ENCODE measurements around the gene CDK5.

The CDK5 gene

GRCh38 chr7:151013356-151013732 lies 44.4 kb downstream of the CDK5 start:
- TF ChIP-seq FOXP2 (optimal IDR thresholded peaks at IDR 0.05; ENCODE audit: borderline replicate concordance, extremely low read depth, extremely low read length, insufficient read depth) (no peak), POLR2AphosphoS5 (IDR thresholded peaks at IDR 0.05; ENCODE audit: low read depth, low read length) (no peak), REST (IDR thresholded peaks at IDR 0.05; ENCODE audit: insufficient read depth in 1 of 2, low read depth in 2 of 2, low read length in 2 of 2) (no peak), SIN3A (IDR thresholded peaks at IDR 0.05; ENCODE audit: borderline replicate concordance, insufficient read depth, low read length) (no peak)

GRCh38 chr7:151012911-151013347 lies 44.8 kb downstream of the CDK5 start:
- TF ChIP-seq REST (IDR thresholded peaks at IDR 0.05; ENCODE audit: insufficient read depth in 1 of 2, low read depth in 2 of 2, low read length in 2 of 2) (no peak), TAF1 (IDR thresholded peaks at IDR 0.05; ENCODE audit: borderline replicate concordance, insufficient read depth, low read length) (no peak), SIN3A (IDR thresholded peaks at IDR 0.05; ENCODE audit: borderline replicate concordance, insufficient read depth, low read length) (no peak), POLR2AphosphoS5 (IDR thresholded peaks at IDR 0.05; ENCODE audit: low read depth, low read length) (no peak), FOXP2 (optimal IDR thresholded peaks at IDR 0.05; ENCODE audit: borderline replicate concordance, extremely low read depth, extremely low read length, insufficient read depth) (no peak)

- TF ChIP-seq SIN3A (IDR thresholded peaks at IDR 0.05; ENCODE audit: borderline replicate concordance, insufficient read depth, low read length) (no peak), REST (IDR thresholded peaks at IDR 0.05; ENCODE audit: insufficient read depth in 1 of 2, low read depth in 2 of 2, low read length in 2 of 2) (no peak), POLR2AphosphoS5 (IDR thresholded peaks at IDR 0.05; ENCODE audit: low read depth, low read length) (no peak), FOXP2 (optimal IDR thresholded peaks at IDR 0.05; ENCODE audit: borderline replicate concordance, extremely low read depth, extremely low read length, insufficient read depth) (no peak), TAF1 (IDR thresholded peaks at IDR 0.05; ENCODE audit: borderline replicate concordance, insufficient read depth, low read length) (no peak)
Observed at GRCh38 chr7:151012031-151012692, 45.5 kb downstream of the CDK5 start.

- no peak for TF ChIP-seq FOXP2 (optimal IDR thresholded peaks at IDR 0.05; ENCODE audit: borderline replicate concordance, extremely low read depth, extremely low read length, insufficient read depth)
- TF ChIP-seq SIN3A (IDR thresholded peaks at IDR 0.05; ENCODE audit: borderline replicate concordance, insufficient read depth, low read length), result no peak
- TF ChIP-seq REST (IDR thresholded peaks at IDR 0.05; ENCODE audit: insufficient read depth in 1 of 2, low read depth in 2 of 2, low read length in 2 of 2), result no peak
- no peak for TF ChIP-seq TAF1 (IDR thresholded peaks at IDR 0.05; ENCODE audit: borderline replicate concordance, insufficient read depth, low read length)
- TF ChIP-seq POLR2AphosphoS5 (IDR thresholded peaks at IDR 0.05; ENCODE audit: low read depth, low read length), result no peak
Observed at GRCh38 chr7:151011097-151011409, 46.6 kb downstream of the CDK5 start.
